WTC11 (cell line): ENCODE results near the gene KCNK5. TPM values are rescaled to one million over a fixed set of nuclear protein-coding genes. Genes with fewer than 3 reads are reported as not detected.

Experiments used
- ATAC-seq: fragments of 200-7000 bp; cut with Tn5 transposase; 2 replicates; pipeline ENCODE4 v1.10.0; 2021; ENCODE audit warnings: mild to moderate bottlenecking, moderate library complexity
- CTCF ChIA-PET: fragments of 300-600 bp; sonication (Branson Sonifier 250); formaldehyde crosslinking; loops from one replicate; lab custom pipeline; 2021; ENCODE audit warnings: antibody characterized with exemption; lab: Charles Lee
- POLR2A ChIA-PET: fragments of 350-600 bp; sonication (Branson Sonifier 250); formaldehyde crosslinking; loops from one replicate; lab custom pipeline; 2021; ENCODE audit warnings: antibody characterized with exemption; lab: Charles Lee
- DNase-seq: peaks from one replicate; pipeline ENCODE4 v3.0.0; 2021; ENCODE audit warnings: low spot score
- H3K27ac Mint-ChIP-seq: 2 replicates; pipeline ENCODE4 v1.8.0; 2021; ENCODE audit warnings: mixed read lengths
- H3K27me3 Mint-ChIP-seq: 2 replicates; pipeline ENCODE4 v1.8.0; 2021; ENCODE audit warnings: low read depth, mild to moderate bottlenecking, moderate library complexity, mixed read lengths
- H3K36me3 Mint-ChIP-seq: 2 replicates; pipeline ENCODE4 v1.8.0; 2021; ENCODE audit warnings: mixed read lengths
- H3K4me1 Mint-ChIP-seq: 2 replicates; pipeline ENCODE4 v1.8.0; 2022; ENCODE audit warnings: mixed read lengths
- H3K4me3 Mint-ChIP-seq: 2 replicates; pipeline ENCODE4 v1.8.0; 2021; ENCODE audit warnings: mild to moderate bottlenecking, moderate library complexity, mixed read lengths
- H3K9me3 Mint-ChIP-seq: 2 replicates; pipeline ENCODE4 v1.8.0; 2021; ENCODE audit warnings: mixed read lengths
- CREB1 ChIP-seq: sonication (generic); formaldehyde crosslinking; IDR thresholded peaks from 2 replicates; pipeline ENCODE4 v1.8.0; 2023; ENCODE audit warnings: mild to moderate bottlenecking, missing genetic modification reagents
- ELF4 ChIP-seq: sonication (generic); formaldehyde crosslinking; IDR thresholded peaks from 2 replicates; pipeline ENCODE4 v1.8.1; 2022; ENCODE audit warnings: low read depth, mild to moderate bottlenecking, moderate library complexity, missing genetic modification reagents
- ESRRA ChIP-seq: sonication (generic); formaldehyde crosslinking; IDR thresholded peaks from 2 replicates; pipeline ENCODE4 v1.8.1; 2022; ENCODE audit warnings: mild to moderate bottlenecking, missing genetic modification reagents, borderline replicate concordance
- FOXK1 ChIP-seq: sonication (generic); formaldehyde crosslinking; IDR thresholded peaks from 2 replicates; pipeline ENCODE4 v1.8.0; 2022; ENCODE audit warnings: mild to moderate bottlenecking, moderate library complexity, missing genetic modification reagents
- IRF1 ChIP-seq: sonication (generic); formaldehyde crosslinking; IDR thresholded peaks from 2 replicates; pipeline ENCODE4 v1.8.0; 2023; ENCODE audit warnings: missing genetic modification reagents
- JAZF1 ChIP-seq: fragments of 250-450 bp; sonication (Bioruptor Pico); IDR thresholded peaks from 2 replicates; pipeline ENCODE4 v1.9.0; 2021; ENCODE audit warnings: moderate library complexity, mild to moderate bottlenecking, inconsistent platforms
- MXD4 ChIP-seq: fragments of 250-450 bp; sonication (Bioruptor Pico); IDR thresholded peaks from 2 replicates; pipeline ENCODE4 v1.8.0; 2021; ENCODE audit warnings: mild to moderate bottlenecking, moderate library complexity, borderline replicate concordance
- NFATC4 ChIP-seq: fragments of 250-450 bp; sonication (Bioruptor Pico); IDR thresholded peaks from 2 replicates; pipeline ENCODE4 v1.9.0; 2021; ENCODE audit warnings: mild to moderate bottlenecking
- RELA ChIP-seq: sonication (generic); formaldehyde crosslinking; IDR thresholded peaks from 2 replicates; pipeline ENCODE4 v1.8.1; 2022; ENCODE audit warnings: missing genetic modification reagents, mild to moderate bottlenecking, borderline replicate concordance
- SOX15 ChIP-seq: fragments of 250-450 bp; sonication (Bioruptor Pico); IDR thresholded peaks from 2 replicates; pipeline ENCODE4 v1.9.0; 2021; ENCODE audit warnings: mild to moderate bottlenecking
- USF1 ChIP-seq: sonication (generic); formaldehyde crosslinking; IDR thresholded peaks from 2 replicates; pipeline ENCODE4 v1.8.0; 2022; ENCODE audit warnings: mild to moderate bottlenecking, missing genetic modification reagents
- ZNF121 ChIP-seq: sonication (generic); formaldehyde crosslinking; IDR thresholded peaks from 2 replicates; pipeline ENCODE4 v1.8.0; 2023; ENCODE audit warnings: missing genetic modification reagents
- ZNF138 ChIP-seq: sonication (generic); formaldehyde crosslinking; conservative IDR thresholded peaks from 2 replicates; pipeline ENCODE4 v1.8.1; 2022; ENCODE audit warnings: mild to moderate bottlenecking, moderate library complexity, missing genetic modification reagents
- total RNA-seq: library from RNA; stranded (reverse); gene quantifications from 3 replicates; pipeline ENCODE4 v1.2.3, GENCODE V29; 2021
- TF ChIP-seq, protein P1 (sequence below): sonication (generic); formaldehyde crosslinking; IDR thresholded peaks from 2 replicates; pipeline ENCODE4 v1.8.1; 2022; ENCODE audit warnings: low read depth, mild to moderate bottlenecking, moderate library complexity, missing genetic modification reagents, borderline replicate concordance
- TF ChIP-seq, protein P2 (sequence below): sonication (generic); formaldehyde crosslinking; IDR thresholded peaks from 2 replicates; pipeline ENCODE4 v1.8.1; 2023; ENCODE audit warnings: mild to moderate bottlenecking, moderate library complexity, missing genetic modification reagents
- TF ChIP-seq, protein P3 (sequence below): sonication (generic); formaldehyde crosslinking; IDR thresholded peaks from 2 replicates; pipeline ENCODE4 v1.8.1; 2023; ENCODE audit warnings: mild to moderate bottlenecking, missing genetic modification reagents, borderline replicate concordance
- TF ChIP-seq, protein P4 (sequence below): sonication (generic); formaldehyde crosslinking; IDR thresholded peaks from 2 replicates; pipeline ENCODE4 v1.8.1; 2023; ENCODE audit warnings: mild to moderate bottlenecking, missing genetic modification reagents
- TF ChIP-seq, protein P5 (sequence below): fragments of 250-450 bp; sonication (Bioruptor Pico); IDR thresholded peaks from 2 replicates; pipeline ENCODE4 v2.1.2; 2022; ENCODE audit warnings: mild to moderate bottlenecking, moderate library complexity

The KCNK5 gene
- total RNA-seq, 1 experiment from 2014 or later, result 41.8 TPM

DNA sequence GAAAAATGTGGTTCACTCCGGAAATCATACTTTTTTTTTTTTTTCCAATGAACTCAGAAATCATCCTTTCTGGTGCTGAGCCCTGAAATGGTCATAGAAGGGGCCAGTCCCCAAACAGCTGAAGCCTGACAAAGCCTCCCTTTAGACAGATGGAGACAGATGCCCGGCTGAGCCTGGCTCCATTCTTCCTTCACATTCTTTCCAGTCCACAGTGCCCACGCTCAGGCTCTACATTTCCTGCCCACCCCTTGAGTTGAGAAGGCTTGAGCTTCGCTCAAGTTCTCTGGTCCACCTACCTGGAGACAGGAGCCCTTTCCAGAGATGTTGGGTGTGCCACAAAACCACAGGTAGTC is 41.2 kb downstream of the KCNK5 start (continued):
- TF ChIP-seq, protein P1, sequence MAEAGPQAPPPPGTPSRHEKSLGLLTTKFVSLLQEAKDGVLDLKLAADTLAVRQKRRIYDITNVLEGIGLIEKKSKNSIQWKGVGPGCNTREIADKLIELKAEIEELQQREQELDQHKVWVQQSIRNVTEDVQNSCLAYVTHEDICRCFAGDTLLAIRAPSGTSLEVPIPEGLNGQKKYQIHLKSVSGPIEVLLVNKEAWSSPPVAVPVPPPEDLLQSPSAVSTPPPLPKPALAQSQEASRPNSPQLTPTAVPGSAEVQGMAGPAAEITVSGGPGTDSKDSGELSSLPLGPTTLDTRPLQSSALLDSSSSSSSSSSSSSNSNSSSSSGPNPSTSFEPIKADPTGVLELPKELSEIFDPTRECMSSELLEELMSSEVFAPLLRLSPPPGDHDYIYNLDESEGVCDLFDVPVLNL (CRISPR knock-in tag), result no peak
- TF ChIP-seq IRF1 (no peak), SOX15 (no peak), RELA (CRISPR knock-in tag) (no peak), FOXK1 (no peak), USF1 (CRISPR knock-in tag) (no peak), ELF4 (no peak)
- TF ChIP-seq, protein P2, sequence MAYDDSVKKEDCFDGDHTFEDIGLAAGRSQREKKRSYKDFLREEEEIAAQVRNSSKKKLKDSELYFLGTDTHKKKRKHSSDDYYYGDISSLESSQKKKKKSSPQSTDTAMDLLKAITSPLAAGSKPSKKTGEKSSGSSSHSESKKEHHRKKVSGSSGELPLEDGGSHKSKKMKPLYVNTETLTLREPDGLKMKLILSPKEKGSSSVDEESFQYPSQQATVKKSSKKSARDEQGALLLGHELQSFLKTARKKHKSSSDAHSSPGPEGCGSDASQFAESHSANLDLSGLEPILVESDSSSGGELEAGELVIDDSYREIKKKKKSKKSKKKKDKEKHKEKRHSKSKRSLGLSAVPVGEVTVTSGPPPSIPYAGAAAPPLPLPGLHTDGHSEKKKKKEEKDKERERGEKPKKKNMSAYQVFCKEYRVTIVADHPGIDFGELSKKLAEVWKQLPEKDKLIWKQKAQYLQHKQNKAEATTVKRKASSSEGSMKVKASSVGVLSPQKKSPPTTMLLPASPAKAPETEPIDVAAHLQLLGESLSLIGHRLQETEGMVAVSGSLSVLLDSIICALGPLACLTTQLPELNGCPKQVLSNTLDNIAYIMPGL, result no peak
- TF ChIP-seq, protein P3, sequence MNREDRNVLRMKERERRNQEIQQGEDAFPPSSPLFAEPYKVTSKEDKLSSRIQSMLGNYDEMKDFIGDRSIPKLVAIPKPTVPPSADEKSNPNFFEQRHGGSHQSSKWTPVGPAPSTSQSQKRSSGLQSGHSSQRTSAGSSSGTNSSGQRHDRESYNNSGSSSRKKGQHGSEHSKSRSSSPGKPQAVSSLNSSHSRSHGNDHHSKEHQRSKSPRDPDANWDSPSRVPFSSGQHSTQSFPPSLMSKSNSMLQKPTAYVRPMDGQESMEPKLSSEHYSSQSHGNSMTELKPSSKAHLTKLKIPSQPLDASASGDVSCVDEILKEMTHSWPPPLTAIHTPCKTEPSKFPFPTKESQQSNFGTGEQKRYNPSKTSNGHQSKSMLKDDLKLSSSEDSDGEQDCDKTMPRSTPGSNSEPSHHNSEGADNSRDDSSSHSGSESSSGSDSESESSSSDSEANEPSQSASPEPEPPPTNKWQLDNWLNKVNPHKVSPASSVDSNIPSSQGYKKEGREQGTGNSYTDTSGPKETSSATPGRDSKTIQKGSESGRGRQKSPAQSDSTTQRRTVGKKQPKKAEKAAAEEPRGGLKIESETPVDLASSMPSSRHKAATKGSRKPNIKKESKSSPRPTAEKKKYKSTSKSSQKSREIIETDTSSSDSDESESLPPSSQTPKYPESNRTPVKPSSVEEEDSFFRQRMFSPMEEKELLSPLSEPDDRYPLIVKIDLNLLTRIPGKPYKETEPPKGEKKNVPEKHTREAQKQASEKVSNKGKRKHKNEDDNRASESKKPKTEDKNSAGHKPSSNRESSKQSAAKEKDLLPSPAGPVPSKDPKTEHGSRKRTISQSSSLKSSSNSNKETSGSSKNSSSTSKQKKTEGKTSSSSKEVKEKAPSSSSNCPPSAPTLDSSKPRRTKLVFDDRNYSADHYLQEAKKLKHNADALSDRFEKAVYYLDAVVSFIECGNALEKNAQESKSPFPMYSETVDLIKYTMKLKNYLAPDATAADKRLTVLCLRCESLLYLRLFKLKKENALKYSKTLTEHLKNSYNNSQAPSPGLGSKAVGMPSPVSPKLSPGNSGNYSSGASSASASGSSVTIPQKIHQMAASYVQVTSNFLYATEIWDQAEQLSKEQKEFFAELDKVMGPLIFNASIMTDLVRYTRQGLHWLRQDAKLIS (CRISPR knock-in tag), result no peak

GRCh38 chr6:39184906-39185580 is 44.2 kb downstream of the KCNK5 start:
- no peaks in the 10 kb centered on the region; the same call in none of the 2 replicates for H3K27me3 Mint-ChIP-seq
- ChIA-PET CTCF (interaction anchor here (8.8 kb wide), 1 partner anchor 119 kb away, joined by 204 read pairs; no protein-coding TSS in a partner anchor), POLR2A (no interaction called here)
- TF ChIP-seq NFATC4 (CRISPR knock-in tag), result no peak
- TF ChIP-seq JAZF1 (CRISPR knock-in tag), result no peak
- DNase-seq, result no peak
- ATAC-seq, result no peak
- H3K4me3 Mint-ChIP-seq, result no peak overlapping the region
- no peaks in the 10 kb centered on the region for H3K9me3 Mint-ChIP-seq
- peaks cover 6% of the 10 kb centered on the region for H3K4me1 Mint-ChIP-seq
- H3K27ac Mint-ChIP-seq, result no peak overlapping the region
- H3K36me3 Mint-ChIP-seq, result peaks cover 47% of the 10 kb centered on the region

- ChIA-PET CTCF (interaction anchor here (1.0 to 2.6 kb wide), 3 partner anchors 48 to 186 kb away, joined by 3 to 19 read pairs (median 5); no protein-coding TSS in a partner anchor), POLR2A (no interaction called here)
- Mint-ChIP-seq H3K27ac (peak overlapping the region; percentile 66; the same call in 1 of the 2 replicates), H3K27me3 (no peaks in the 10 kb centered on the region; the same call in none of the 2 replicates), H3K36me3 (peaks cover 42% of the 10 kb centered on the region), H3K4me1 (no peaks in the 10 kb centered on the region), H3K9me3 (peaks cover 10% of the 10 kb centered on the region), H3K4me3 (no peak overlapping the region)
- ATAC-seq (no peak), DNase-seq (no peak)
- TF ChIP-seq, protein P4, sequence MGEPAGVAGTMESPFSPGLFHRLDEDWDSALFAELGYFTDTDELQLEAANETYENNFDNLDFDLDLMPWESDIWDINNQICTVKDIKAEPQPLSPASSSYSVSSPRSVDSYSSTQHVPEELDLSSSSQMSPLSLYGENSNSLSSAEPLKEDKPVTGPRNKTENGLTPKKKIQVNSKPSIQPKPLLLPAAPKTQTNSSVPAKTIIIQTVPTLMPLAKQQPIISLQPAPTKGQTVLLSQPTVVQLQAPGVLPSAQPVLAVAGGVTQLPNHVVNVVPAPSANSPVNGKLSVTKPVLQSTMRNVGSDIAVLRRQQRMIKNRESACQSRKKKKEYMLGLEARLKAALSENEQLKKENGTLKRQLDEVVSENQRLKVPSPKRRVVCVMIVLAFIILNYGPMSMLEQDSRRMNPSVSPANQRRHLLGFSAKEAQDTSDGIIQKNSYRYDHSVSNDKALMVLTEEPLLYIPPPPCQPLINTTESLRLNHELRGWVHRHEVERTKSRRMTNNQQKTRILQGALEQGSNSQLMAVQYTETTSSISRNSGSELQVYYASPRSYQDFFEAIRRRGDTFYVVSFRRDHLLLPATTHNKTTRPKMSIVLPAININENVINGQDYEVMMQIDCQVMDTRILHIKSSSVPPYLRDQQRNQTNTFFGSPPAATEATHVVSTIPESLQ (CRISPR knock-in tag), result no peak
- TF ChIP-seq USF1 (CRISPR knock-in tag) (no peak), FOXK1 (no peak), CREB1 (no peak), MXD4 (no peak), ZNF121 (CRISPR knock-in tag) (no peak), ZNF138 (CRISPR knock-in tag) (no peak), ESRRA (no peak)
- TF ChIP-seq, protein P5, sequence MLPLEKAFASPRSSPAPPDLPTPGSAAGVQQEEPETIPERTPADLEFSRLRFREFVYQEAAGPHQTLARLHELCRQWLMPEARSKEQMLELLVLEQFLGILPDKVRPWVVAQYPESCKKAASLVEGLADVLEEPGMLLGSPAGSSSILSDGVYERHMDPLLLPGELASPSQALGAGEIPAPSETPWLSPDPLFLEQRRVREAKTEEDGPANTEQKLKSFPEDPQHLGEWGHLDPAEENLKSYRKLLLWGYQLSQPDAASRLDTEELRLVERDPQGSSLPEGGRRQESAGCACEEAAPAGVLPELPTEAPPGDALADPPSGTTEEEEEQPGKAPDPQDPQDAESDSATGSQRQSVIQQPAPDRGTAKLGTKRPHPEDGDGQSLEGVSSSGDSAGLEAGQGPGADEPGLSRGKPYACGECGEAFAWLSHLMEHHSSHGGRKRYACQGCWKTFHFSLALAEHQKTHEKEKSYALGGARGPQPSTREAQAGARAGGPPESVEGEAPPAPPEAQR (CRISPR knock-in tag), result no peak
These were observed 46.7 kb downstream of the KCNK5 start for GRCh38 chr6:39182604-39183003.
